Measurements from ENCODE around the gene ACTG1.

Gene ACTG1

GRCh38 chr17:81489012-81489997, 23.3 kb downstream of the ACTG1 start:
- peak overlapping the region; percentile 81 to 90 (median 83) for H3K4me3 Mint-ChIP-seq
- no peaks in the 10 kb centered on the region for H3K36me3 Mint-ChIP-seq (ENCODE audit: low read depth)
- TF ChIP-seq, protein P1, sequence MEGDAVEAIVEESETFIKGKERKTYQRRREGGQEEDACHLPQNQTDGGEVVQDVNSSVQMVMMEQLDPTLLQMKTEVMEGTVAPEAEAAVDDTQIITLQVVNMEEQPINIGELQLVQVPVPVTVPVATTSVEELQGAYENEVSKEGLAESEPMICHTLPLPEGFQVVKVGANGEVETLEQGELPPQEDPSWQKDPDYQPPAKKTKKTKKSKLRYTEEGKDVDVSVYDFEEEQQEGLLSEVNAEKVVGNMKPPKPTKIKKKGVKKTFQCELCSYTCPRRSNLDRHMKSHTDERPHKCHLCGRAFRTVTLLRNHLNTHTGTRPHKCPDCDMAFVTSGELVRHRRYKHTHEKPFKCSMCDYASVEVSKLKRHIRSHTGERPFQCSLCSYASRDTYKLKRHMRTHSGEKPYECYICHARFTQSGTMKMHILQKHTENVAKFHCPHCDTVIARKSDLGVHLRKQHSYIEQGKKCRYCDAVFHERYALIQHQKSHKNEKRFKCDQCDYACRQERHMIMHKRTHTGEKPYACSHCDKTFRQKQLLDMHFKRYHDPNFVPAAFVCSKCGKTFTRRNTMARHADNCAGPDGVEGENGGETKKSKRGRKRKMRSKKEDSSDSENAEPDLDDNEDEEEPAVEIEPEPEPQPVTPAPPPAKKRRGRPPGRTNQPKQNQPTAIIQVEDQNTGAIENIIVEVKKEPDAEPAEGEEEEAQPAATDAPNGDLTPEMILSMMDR (IDR thresholded peaks at IDR 0.05; ENCODE audit: unreplicated experiment in 3 of 3) = no peak
- peaks cover 27% of the 10 kb centered on the region for H3K4me1 Mint-ChIP-seq
- no peaks in the 10 kb centered on the region for H3K9me3 Mint-ChIP-seq
- H3K27ac Mint-ChIP-seq = peak overlapping the region; percentile 83 to 95 (median 92)
- H3K27me3 Mint-ChIP-seq (ENCODE audit: low read depth) = peaks cover 21% of the 10 kb centered on the region

- Mint-ChIP-seq H3K4me1 (peaks cover 27% of the 10 kb centered on the region), H3K36me3 (ENCODE audit: low read depth) (no peaks in the 10 kb centered on the region), H3K27me3 (ENCODE audit: low read depth) (peaks cover 21% of the 10 kb centered on the region), H3K4me3 (peak overlapping the region in 1 of 3 experiments; percentile 17), H3K9me3 (no peaks in the 10 kb centered on the region), H3K27ac (no peak overlapping the region)
- TF ChIP-seq, protein P1 (IDR thresholded peaks at IDR 0.05; ENCODE audit: unreplicated experiment in 3 of 3) = no peak
Observed at GRCh38 chr17:81488276-81488860, 24.2 kb downstream of the ACTG1 start.

GRCh38 chr17:81487487-81488275, 24.9 kb downstream of the ACTG1 start:
- TF ChIP-seq, protein P1 (IDR thresholded peaks at IDR 0.05; ENCODE audit: unreplicated experiment in 3 of 3) = no peak
- H3K4me3 Mint-ChIP-seq = peak overlapping the region; percentile 65 to 69 (median 67)
- H3K36me3 Mint-ChIP-seq (ENCODE audit: low read depth) = no peaks in the 10 kb centered on the region
- peak overlapping the region in 2 of 3 experiments; percentile 33 to 51 for H3K27ac Mint-ChIP-seq
- H3K27me3 Mint-ChIP-seq (ENCODE audit: low read depth) = peaks cover 18% of the 10 kb centered on the region
- H3K9me3 Mint-ChIP-seq = no peaks in the 10 kb centered on the region
- H3K4me1 Mint-ChIP-seq = peaks cover 31% of the 10 kb centered on the region

GRCh38 chr17:81487089-81487486, 25.5 kb downstream of the ACTG1 start:
- Mint-ChIP-seq H3K36me3 (ENCODE audit: low read depth) (no peaks in the 10 kb centered on the region), H3K27ac (peak overlapping the region in 2 of 3 experiments; percentile 33 to 51), H3K4me1 (peaks cover 33% of the 10 kb centered on the region), H3K4me3 (peak overlapping the region; percentile 65 to 69 (median 67)), H3K9me3 (no peaks in the 10 kb centered on the region), H3K27me3 (ENCODE audit: low read depth) (peaks cover 12% of the 10 kb centered on the region)
- TF ChIP-seq, protein P1 (IDR thresholded peaks at IDR 0.05; ENCODE audit: unreplicated experiment in 3 of 3) = no peak

DNA sequence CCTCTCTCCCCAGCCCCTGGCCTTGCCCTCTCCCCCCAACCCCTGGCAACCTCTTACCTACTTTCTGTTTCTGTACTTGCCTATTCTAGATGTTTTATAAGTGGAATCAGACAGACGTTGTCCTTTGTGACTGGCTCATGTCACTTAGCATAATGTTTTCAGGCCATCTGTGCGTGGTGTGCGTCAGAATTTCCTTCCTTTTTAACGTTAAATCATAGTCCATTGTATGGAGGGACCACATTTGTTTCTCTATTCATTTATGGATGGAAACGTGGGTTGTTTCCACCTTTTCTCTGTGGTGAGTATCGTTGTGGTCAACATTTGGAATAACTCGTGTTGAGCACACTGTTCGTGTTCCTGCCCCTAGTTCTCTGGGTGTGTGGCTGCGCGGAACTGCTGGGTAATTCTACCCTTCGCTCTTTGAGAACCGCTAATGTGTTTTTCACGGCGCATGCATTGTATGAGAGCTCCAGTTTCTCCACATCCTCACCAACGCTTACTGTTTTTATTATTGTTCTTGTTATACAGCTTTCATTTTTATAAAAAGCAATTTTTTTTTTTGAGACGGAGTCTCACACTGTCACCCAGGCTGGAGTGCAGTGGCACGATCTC, 26.3 kb downstream of the ACTG1 start:
- no peaks in the 10 kb centered on the region for H3K36me3 Mint-ChIP-seq (ENCODE audit: low read depth)
- peak overlapping the region; percentile 37 to 56 (median 48) for H3K4me3 Mint-ChIP-seq
- TF ChIP-seq, protein P1 (IDR thresholded peaks at IDR 0.05; ENCODE audit: unreplicated experiment in 3 of 3) = no peak
- no peaks in the 10 kb centered on the region for H3K9me3 Mint-ChIP-seq
- peak overlapping the region; percentile 11 to 74 (median 68) for H3K27ac Mint-ChIP-seq
- H3K4me1 Mint-ChIP-seq = peaks cover 35% of the 10 kb centered on the region
- H3K27me3 Mint-ChIP-seq (ENCODE audit: low read depth) = peaks cover 9% of the 10 kb centered on the region
